ENCODE measurements around the gene ADAMTSL5. TPM values are rescaled to one million over a fixed set of nuclear protein-coding genes. Genes with fewer than 3 reads are reported as not detected.

ADAMTSL5 gene
- total and polyA plus RNA-seq, 2 of the 13 experiments (the other 11 are each of a cell fraction or from before 2014, with no cell fraction given) = 0.60 to 2.7 TPM

- TF ChIP-seq CSRNP2 (CRISPR knock-in tag; conservative IDR thresholded peaks at IDR 0.05; ENCODE audit: low read depth) (no peak), SIX1 (CRISPR knock-in tag; IDR thresholded peaks at IDR 0.05; ENCODE audit: borderline replicate concordance) (no peak), ZBTB1 (CRISPR knock-in tag; IDR thresholded peaks at IDR 0.05; ENCODE audit: borderline replicate concordance) (no peak), ZBTB8A (CRISPR knock-in tag; IDR thresholded peaks at IDR 0.05; ENCODE audit: borderline replicate concordance, low read depth) (no peak), HNF1B (CRISPR knock-in tag; IDR thresholded peaks at IDR 0.05) (no peak), UBTF (CRISPR knock-in tag; IDR thresholded peaks at IDR 0.05) (0 out of 2 replicates have a peak, but pooled peaks have one; percentile 43), NONO (IDR thresholded peaks at IDR 0.05) (no peak), NONO (CRISPR knock-in tag; conservative IDR thresholded peaks at IDR 0.05) (no peak), ZBTB2 (CRISPR knock-in tag; IDR thresholded peaks at IDR 0.05; ENCODE audit: low read depth) (peak; percentile 29; the same call in 1 of the 2 replicates), DMTF1 (CRISPR knock-in tag; IDR thresholded peaks at IDR 0.05) (no peak), NR2C2 (CRISPR knock-in tag; IDR thresholded peaks at IDR 0.05; ENCODE audit: borderline replicate concordance) (no peak), ZFY (CRISPR knock-in tag; IDR thresholded peaks at IDR 0.05) (0 out of 2 replicates have a peak, but pooled peaks have one; percentile 13), HNRNPL (IDR thresholded peaks at IDR 0.05; ENCODE audit: low read depth, low read length) (peak; percentile 59; the same call in 1 of the 2 replicates), MBNL3 (CRISPR knock-in tag; conservative IDR thresholded peaks at IDR 0.05) (no peak), PATZ1 (CRISPR knock-in tag; IDR thresholded peaks at IDR 0.05) (peak; percentile 27), MTF1 (CRISPR knock-in tag; IDR thresholded peaks at IDR 0.05) (no peak), ZFP37 (CRISPR knock-in tag; IDR thresholded peaks at IDR 0.05; ENCODE audit: borderline replicate concordance) (no peak), GABPB1 (CRISPR knock-in tag; IDR thresholded peaks at IDR 0.05) (no peak; the same call in 1 of the 2 replicates)
Observed at GRCh38 chr19:1468821-1469254, 44.0 kb downstream of the ADAMTSL5 start (continued).

All from HepG2 (cell line).